ES-I3 (cell line): ENCODE data around the gene PPIL1.

Source experiments
- H3K36me3 ChIP-seq: 2 replicates; pipeline ENCODE4 v1.6.1; 2013; ENCODE audit warnings: mild to moderate bottlenecking, low read length, control low read depth, moderate library complexity; ENCODE audit not compliant: insufficient read depth
- H3K4me1 ChIP-seq: 2 replicates; pipeline ENCODE4 v1.6.1; 2013; ENCODE audit warnings: mild to moderate bottlenecking, control low read depth, low read length; ENCODE audit not compliant: insufficient read depth
- H3K9ac ChIP-seq: 2 replicates; pipeline ENCODE4 v1.6.1; 2013; ENCODE audit warnings: low read depth, mild to moderate bottlenecking, low read length, moderate library complexity
- H3K9me3 ChIP-seq: 2 replicates; pipeline ENCODE4 v1.6.1; 2013; ENCODE audit warnings: mild to moderate bottlenecking, low read length, moderate library complexity; ENCODE audit not compliant: control insufficient read depth, insufficient read depth

PPIL1 gene

DNA sequence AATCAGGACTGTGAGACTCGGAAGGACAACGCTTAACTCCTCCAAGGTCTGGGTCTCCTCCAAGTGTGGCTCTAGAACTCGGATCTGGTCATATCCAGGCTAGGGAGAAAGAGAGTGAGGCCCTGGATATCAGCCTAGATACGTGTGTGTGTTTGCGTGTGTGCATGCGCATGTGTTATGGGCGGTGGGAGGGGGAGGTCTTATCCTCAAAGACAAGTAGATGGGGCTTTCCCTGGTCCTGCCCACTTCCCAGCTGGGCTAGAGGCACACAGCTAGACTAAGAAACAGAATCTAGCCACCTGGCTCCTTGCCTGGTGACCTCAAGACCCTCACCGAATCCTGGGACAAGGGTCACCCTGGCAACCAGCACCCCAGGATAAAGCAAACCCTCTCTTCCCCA lies 48.6 kb downstream of the PPIL1 start:
- Histone ChIP-seq H3K36me3 (no peaks in the 10 kb centered on the region), H3K9me3 (no peaks in the 10 kb centered on the region), H3K4me1 (peaks cover 15% of the 10 kb centered on the region; the same call in 1 of the 2 replicates), H3K9ac (no peak overlapping the region)

DNA sequence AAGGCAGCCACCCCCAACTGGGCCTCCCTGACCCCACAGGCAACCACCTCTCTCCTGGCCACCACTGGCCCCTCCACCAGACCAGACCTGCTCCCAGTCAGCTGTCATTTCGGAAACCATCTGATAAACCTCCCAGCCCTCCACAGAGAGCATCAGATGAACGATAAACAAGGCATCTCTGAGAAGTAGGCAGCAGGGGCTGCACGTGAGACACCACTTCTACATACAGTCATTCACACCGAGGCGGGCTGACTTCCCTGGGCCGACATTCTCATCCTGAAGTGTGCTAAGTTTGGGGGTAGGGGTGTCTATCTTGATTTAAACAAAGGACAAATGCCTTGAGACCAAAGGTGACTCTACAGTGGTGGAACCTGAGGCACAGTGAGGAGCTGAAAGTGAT lies 49.2 kb downstream of the PPIL1 start:
- Histone ChIP-seq H3K9ac (no peak overlapping the region), H3K36me3 (no peaks in the 10 kb centered on the region), H3K9me3 (no peaks in the 10 kb centered on the region), H3K4me1 (peaks cover 15% of the 10 kb centered on the region; the same call in 1 of the 2 replicates)

DNA sequence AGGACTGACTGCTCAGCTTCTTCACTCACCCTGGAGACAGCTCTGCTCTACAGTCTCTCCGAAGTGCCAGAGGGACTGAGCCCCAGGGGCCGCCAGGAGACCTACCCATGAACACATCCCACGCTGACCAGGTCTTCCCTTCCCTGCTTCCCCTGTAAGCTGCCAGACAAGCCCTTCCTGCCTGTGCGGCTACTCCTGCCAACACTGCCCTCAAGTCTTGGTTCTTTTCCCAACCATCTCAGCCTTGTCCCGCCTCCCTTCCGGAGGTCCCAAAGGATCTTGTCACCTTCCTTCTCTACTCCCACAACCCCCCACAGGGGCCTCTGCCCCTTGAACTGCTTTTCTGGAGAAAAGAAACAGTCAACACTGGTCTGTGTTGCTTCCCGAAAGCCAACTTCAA lies 50.4 kb downstream of the PPIL1 start:
- H3K4me1 ChIP-seq, result peaks cover 15% of the 10 kb centered on the region; the same call in 1 of the 2 replicates
- H3K36me3 ChIP-seq, result no peaks in the 10 kb centered on the region
- no peaks in the 10 kb centered on the region for H3K9me3 ChIP-seq
- H3K9ac ChIP-seq, result no peak overlapping the region

DNA sequence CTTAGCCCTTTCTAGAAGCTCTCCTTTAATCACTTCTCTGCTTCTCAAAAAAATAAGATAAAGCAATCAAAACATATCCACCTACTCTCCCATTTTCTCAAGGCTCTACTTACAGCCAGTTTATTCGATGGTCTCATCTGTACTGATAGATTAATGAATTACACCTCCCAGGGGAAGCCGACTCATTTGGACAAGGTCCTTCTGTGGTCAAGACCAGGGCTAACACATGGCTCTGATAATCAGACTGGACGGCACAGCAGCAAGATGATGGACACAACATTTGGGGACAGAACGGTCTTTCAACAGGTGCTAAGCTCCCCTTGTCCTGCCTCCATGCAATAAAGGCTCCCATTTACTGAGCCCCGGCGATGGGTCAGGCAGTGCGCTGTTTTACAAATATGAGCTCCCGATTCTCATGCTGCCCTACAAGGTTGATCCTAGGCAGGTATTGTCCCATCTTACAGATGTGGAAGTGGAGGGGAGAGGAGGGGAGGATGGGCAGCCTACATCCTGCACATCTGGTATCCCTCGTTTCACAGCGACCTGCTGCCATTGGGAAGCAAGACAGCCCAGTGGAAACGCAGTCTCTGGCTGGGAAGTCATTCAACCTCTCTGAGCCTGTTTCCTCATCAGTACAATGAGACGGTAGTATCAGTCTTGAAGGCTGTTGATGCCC lies 51.0 kb downstream of the PPIL1 start:
- Histone ChIP-seq H3K4me1 (peaks cover 15% of the 10 kb centered on the region; the same call in 1 of the 2 replicates), H3K36me3 (no peaks in the 10 kb centered on the region), H3K9ac (no peak overlapping the region), H3K9me3 (no peaks in the 10 kb centered on the region)

DNA sequence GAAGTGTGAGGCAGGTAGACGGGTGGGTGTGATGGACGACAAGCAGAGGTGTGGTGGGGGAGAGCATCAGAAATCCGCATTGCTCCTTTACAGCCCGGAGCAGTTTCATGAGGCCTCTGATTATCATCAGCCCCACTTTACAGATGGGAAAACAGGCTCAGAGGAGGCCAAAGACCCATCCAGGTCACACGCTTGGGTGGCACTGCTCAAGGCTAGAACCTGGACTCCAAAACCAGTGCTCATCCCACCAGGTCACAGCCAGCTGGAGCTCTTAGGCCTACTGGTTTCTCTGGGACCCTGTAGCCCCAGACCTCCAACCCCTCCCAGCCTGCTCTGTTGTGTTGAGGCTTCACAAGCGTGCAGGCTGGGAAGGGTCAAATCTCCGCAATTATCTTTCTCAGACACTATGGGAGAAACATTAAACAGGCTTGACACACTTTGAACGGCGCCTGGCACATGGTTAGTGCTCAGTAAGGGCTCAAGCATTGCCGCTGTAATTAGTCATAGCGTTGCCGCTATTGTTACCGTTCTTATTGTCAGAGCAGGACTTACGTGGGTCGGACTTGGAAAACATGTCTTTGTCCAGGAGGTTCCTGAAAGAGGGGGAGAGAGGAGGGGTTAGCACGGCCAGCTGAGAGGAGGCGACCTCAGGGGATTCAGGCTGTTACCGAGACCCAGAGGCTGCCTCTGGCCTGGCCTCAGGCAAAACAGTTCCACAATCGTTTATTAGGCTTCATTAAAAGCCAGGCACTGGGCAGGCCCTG lies 51.9 kb downstream of the PPIL1 start:
- H3K36me3 ChIP-seq, result no peaks in the 10 kb centered on the region
- no peak overlapping the region for H3K9ac ChIP-seq
- H3K9me3 ChIP-seq, result no peaks in the 10 kb centered on the region
- H3K4me1 ChIP-seq, result peaks cover 15% of the 10 kb centered on the region; the same call in 1 of the 2 replicates

DNA sequence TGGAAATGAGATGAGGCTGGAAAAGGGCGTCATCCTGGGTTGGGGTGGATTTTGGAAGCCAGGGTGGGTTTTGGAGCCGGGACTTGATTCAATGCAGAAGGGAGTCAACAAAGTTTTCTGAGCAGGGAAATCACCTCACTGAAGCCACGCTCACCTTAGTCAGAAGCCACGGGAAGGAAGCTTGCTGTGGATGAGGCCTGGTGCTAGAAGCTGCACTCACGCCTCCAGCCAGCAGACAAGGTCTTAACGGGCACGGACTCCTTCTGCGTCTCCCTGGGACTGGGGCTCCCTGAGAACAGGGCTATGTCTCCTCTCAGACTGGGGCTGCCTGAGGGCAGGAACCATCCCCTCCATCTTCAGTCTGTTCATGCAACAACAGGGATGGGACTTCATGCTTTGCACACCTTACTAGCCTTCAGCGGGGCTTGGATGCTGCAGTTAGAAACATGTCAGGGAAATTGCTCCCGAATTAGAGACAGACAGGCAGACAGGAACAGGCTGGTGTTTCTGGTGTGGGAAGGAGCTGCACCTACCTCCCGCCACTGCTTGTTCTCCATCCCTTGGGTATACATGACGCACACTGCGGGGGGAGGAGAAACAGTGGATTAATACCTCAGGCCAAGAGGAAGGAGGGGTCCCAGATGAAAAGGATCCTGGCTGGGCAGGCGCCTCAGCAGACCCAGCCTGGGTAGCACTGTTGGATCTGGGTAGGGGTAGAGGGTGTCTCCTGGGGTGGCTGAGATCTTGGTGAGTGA lies 52.8 kb downstream of the PPIL1 start:
- Histone ChIP-seq H3K9me3 (no peaks in the 10 kb centered on the region), H3K9ac (no peak overlapping the region), H3K4me1 (peaks cover 11% of the 10 kb centered on the region; the same call in 1 of the 2 replicates), H3K36me3 (no peaks in the 10 kb centered on the region)

DNA sequence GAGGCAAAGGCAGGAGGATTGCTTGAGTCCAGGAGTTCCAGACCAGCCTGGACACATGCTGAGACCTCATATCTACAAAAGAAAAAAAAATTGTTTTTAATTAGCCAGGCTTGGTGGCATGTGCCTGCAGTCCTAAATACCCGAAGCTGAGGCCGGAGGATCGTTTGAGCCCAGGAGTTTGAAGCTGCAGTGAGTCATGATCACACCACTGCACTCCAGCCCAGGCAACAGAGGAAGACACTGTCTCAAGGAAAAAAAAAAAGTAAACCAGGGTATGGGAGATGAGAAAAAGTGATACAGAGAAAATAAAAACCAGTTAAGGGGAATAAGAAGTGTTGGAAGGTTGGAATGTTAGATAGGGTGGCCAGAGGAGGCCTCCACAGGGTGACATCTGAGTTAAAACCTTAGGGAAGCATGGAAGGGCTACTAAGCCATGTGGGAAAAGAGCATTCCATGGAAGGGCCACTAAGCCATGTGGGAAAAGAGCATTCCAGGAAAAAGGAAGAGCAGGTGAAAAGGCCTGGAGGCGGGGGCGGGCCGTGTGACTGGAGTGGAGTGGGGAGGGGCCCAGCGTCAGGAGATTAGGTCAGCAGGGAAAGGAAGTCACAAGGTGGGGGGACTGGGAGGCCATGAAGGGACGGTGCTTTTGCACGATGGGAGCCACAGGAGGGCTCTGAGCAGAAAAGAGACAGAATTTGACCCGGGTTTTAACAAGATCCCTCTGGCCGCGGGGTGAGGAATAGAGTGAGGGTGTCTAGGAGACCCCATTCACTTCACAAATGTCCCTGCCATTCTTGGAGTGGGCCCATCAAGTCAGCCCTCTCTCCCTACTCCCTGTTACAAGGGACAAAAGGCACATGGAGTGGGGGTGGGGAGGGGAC lies 53.7 kb downstream of the PPIL1 start:
- Histone ChIP-seq H3K9me3 (no peaks in the 10 kb centered on the region), H3K9ac (no peak overlapping the region), H3K4me1 (peaks cover 7% of the 10 kb centered on the region; the same call in 1 of the 2 replicates), H3K36me3 (no peaks in the 10 kb centered on the region)

DNA sequence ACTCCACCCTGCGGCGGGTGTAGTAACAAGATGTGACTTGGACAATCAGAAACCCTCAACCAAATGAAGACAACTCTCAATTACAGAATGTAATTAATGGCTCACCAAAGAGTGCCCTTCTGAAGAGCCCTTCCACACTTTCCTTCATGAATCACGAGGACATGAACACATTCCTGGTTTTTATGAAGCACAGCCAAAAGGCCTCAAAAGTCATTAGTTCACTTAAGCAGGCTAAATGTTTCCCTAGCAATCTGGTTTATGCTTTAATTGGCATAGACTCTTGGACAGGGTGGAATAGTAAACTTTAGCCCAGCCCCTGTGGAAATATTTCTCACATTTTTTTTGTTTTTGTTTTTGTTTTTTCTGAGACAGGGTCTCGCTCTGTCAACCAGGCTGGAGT lies 55.8 kb downstream of the PPIL1 start:
- H3K9me3 ChIP-seq, result no peaks in the 10 kb centered on the region
- H3K9ac ChIP-seq, result no peak overlapping the region
- H3K4me1 ChIP-seq, result peaks cover 4% of the 10 kb centered on the region; the same call in 1 of the 2 replicates
- no peaks in the 10 kb centered on the region for H3K36me3 ChIP-seq

DNA sequence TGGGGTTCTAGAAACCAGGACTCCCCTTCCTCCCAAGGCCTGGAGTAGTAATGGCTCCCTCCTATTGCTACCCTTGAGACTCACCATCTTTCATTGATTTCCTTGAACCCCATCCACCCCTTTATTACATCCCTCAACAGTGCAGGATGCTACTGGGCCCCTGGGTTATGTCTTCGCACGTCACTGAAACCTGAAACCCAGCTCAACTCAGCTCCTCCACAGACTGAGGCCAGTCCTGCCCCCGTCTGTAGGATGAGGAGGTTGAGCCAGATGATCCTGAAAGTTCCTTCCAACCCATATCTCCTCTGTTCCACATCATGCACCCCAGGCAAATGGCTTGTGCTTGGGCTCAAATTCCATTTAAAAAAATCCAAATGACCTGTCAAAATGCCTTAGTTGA lies 56.8 kb downstream of the PPIL1 start:
- no peak overlapping the region for H3K9ac ChIP-seq
- no peaks in the 10 kb centered on the region for H3K9me3 ChIP-seq
- H3K4me1 ChIP-seq, result peaks cover 4% of the 10 kb centered on the region; the same call in 1 of the 2 replicates
- H3K36me3 ChIP-seq, result no peaks in the 10 kb centered on the region

DNA sequence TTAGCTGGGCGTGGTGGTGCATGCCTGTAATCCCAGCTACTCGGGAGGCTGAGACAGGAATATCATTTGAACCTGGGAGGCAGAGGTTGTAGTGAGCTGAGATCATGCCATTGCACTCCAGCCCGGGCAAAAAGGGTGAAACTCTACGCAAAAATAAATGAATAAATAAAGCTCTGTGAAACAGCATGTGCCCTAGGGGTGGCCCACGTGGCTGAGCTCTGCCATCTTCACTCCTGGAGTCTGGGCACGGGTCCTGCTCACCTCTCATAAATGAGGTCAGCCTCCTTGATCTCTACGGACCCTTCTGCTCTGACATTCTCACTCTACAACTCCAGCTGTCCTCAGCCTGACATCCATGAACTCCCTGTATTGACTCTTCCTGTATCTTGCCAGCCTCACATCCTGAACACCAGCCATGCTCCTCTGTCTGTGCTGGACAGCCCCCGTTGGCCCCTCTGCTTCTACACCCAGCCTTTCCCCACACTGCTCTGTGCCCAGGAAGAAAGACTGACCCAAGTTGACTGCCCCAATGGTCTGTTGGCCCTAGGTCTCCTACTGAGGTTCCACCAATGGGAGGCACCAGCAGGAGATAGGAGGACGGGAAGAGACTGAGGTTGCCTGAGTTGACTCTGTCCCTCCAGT lies 57.3 kb downstream of the PPIL1 start:
- H3K9ac ChIP-seq, result no peak overlapping the region
- no peaks in the 10 kb centered on the region for H3K36me3 ChIP-seq
- no peaks in the 10 kb centered on the region for H3K9me3 ChIP-seq
- H3K4me1 ChIP-seq, result peaks cover 4% of the 10 kb centered on the region; the same call in 1 of the 2 replicates

DNA sequence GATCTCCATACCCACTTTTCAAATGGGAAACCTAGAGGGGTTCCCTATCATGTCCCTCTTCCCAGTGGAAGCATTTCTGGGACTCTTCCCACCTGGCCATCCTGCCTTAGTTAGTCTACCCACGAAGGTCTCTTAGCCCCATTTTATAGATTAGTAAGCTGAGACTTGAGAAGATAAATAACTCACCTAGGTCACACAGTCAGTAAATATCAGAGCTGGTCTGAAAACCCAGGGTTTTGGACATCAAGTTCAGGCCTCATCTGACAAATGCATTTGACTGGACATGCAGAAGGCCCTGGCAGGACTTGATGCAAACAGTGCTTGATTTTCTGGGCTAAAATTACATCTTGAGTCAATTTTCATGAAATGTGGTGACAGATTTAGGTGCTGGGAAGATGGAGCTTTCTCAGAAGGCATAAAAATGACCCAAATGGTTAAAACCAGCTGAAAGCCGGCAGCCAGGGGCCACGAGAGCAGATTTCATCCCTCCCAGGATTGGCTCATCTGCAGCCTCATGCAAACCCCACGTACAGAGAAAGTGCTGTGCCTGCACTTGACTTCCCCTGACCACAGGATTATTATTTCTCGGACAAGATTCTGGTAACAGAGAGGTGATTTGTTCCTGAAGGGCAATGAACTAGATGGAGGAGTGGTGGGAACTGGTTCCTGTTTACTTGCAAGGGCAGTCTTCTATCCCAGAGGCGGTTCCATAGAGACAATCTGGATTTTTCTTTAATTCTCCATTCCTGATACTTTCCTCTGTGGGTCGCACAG lies 58.5 kb downstream of the PPIL1 start:
- Histone ChIP-seq H3K4me1 (peaks cover 4% of the 10 kb centered on the region; the same call in 1 of the 2 replicates), H3K9me3 (no peaks in the 10 kb centered on the region), H3K36me3 (no peaks in the 10 kb centered on the region), H3K9ac (no peak overlapping the region)

DNA sequence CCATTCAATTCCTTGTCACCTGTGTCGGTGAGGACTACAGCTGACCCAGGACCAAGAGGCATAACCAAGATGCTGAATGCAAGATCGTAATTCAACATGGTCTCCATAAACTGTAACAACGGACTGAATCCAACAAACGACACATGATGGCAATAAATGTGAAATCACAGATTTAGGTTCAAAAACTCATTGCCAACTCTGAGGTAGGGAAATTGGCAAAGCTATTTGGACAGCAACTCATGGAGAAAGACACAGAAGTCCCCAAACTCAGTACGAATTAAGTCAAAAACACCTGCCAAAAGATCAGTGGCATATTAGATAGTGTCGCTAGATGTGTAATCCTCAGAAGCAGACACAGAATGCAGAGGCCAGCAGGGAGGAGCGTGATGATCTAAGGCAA lies 60.4 kb downstream of the PPIL1 start:
- no peaks in the 10 kb centered on the region for H3K36me3 ChIP-seq
- no peaks in the 10 kb centered on the region for H3K9me3 ChIP-seq
- H3K4me1 ChIP-seq, result peaks cover 4% of the 10 kb centered on the region; the same call in 1 of the 2 replicates
- H3K9ac ChIP-seq, result no peak overlapping the region

DNA sequence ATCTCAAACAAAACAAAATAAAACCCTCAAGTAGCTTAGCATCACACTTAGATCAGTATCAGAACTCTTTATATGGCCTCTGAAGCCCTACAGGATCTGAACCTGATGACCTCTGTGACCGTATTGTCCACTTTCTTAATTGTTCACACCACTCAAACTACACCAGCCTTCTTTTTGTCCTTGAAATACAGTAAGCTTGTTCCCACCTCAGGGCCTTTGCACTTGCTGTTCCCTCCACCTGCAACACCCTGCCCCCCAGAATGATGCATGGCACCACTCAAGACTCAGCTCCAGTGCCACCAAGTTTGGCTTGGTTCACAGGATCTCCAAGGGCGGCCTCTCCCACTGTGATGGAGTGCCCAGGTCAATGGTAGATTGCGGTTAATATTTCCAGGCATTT lies 61.1 kb downstream of the PPIL1 start:
- H3K36me3 ChIP-seq, result no peaks in the 10 kb centered on the region
- H3K9ac ChIP-seq, result no peak overlapping the region
- H3K9me3 ChIP-seq, result no peaks in the 10 kb centered on the region
- H3K4me1 ChIP-seq, result peaks cover 4% of the 10 kb centered on the region; the same call in 1 of the 2 replicates
